Neural progenitor cell (in vitro differentiated cells): ENCODE results near the gene RGMA. TPM values are rescaled to one million over a fixed set of nuclear protein-coding genes. Genes with fewer than 3 reads are reported as not detected.

ENCODE experiments used
- DNase-seq: peaks from one replicate; pipeline ENCODE4 v3.0.0-alpha.2; 2016; ENCODE audit warnings: low spot score
- H2AFZ ChIP-seq: fragments of 200-600 bp; sonication (generic); replicated peaks from 2 replicates; pipeline ENCODE4 v1.6.1; 2016; ENCODE audit warnings: antibody characterized with exemption
- H3F3A ChIP-seq: fragments of 200-600 bp; sonication (generic); 2 replicates; pipeline ENCODE4 v1.6.1; 2016; ENCODE audit warnings: antibody characterized with exemption, low read depth
- H3K27ac ChIP-seq: fragments of 200-600 bp; sonication (generic); 2 replicates; pipeline ENCODE4 v1.5.1; 2016; ENCODE audit warnings: mild to moderate bottlenecking
- H3K27me3 ChIP-seq: fragments of 200-600 bp; sonication (generic); 2 replicates; pipeline ENCODE4 v1.6.1; 2016; ENCODE audit warnings: mild to moderate bottlenecking, moderate library complexity
- H3K36me3 ChIP-seq: fragments of 200-600 bp; sonication (generic); 2 replicates; pipeline ENCODE4 v1.5.1; 2016
- H3K4me1 ChIP-seq: fragments of 200-600 bp; sonication (generic); 2 replicates; pipeline ENCODE4 v1.6.1; 2016; ENCODE audit warnings: mixed run types
- H3K4me2 ChIP-seq: fragments of 200-600 bp; sonication (generic); 2 replicates; pipeline ENCODE4 v1.6.1; 2016
- H3K4me3 ChIP-seq: fragments of 200-600 bp; sonication (generic); 2 replicates; pipeline ENCODE4 v1.5.1; 2016
- H3K79me2 ChIP-seq: fragments of 200-600 bp; sonication (generic); 2 replicates; pipeline ENCODE4 v1.6.1; 2016; ENCODE audit warnings: low read depth
- H3K9ac ChIP-seq: fragments of 200-600 bp; sonication (generic); 2 replicates; pipeline ENCODE4 v1.6.1; 2016
- H3K9me3 ChIP-seq: fragments of 200-600 bp; sonication (generic); 2 replicates; pipeline ENCODE4 v1.5.1; 2016; ENCODE audit warnings: low read depth
- H4K20me1 ChIP-seq: fragments of 200-600 bp; sonication (generic); 2 replicates; pipeline ENCODE4 v1.6.1; 2016; ENCODE audit warnings: low read depth
- H3K27ac Mint-ChIP-seq: 3 replicates; pipeline ENCODE4 v1.8.0; 2021; ENCODE audit warnings: mixed read lengths
- H3K27me3 Mint-ChIP-seq: 2 replicates; pipeline ENCODE4 v1.8.0; 2022; ENCODE audit warnings: low read depth, mild to moderate bottlenecking, inconsistent platforms, moderate library complexity, mixed read lengths; ENCODE audit not compliant: insufficient read depth
- H3K36me3 Mint-ChIP-seq: 3 replicates; pipeline ENCODE4 v1.8.0; 2021; ENCODE audit warnings: mixed read lengths
- H3K4me1 Mint-ChIP-seq: 3 replicates; pipeline ENCODE4 v1.8.0; 2021; ENCODE audit warnings: mixed read lengths
- H3K4me3 Mint-ChIP-seq: 3 replicates; pipeline ENCODE4 v1.8.0; 2021; ENCODE audit warnings: mild to moderate bottlenecking, moderate library complexity, mixed read lengths
- H3K9me3 Mint-ChIP-seq: 3 replicates; pipeline ENCODE4 v1.8.0; 2020; ENCODE audit warnings: mixed read lengths
- CTCF ChIP-seq: fragments of 200-600 bp; sonication (generic); IDR thresholded peaks from 2 replicates; pipeline ENCODE4 v1.5.1; 2017; ENCODE audit warnings: antibody characterized with exemption, mild to moderate bottlenecking
- EZH2 ChIP-seq: fragments of 200-600 bp; sonication (generic); IDR thresholded peaks from 2 replicates; pipeline ENCODE4 v1.6.1; 2017; ENCODE audit warnings: antibody characterized with exemption, mild to moderate bottlenecking, moderate library complexity
- EZH2phosphoT487 ChIP-seq: fragments of 200-600 bp; sonication (generic); IDR thresholded peaks from 2 replicates; pipeline ENCODE4 v1.6.1; 2017; ENCODE audit warnings: antibody characterized with exemption
- total RNA-seq: library from RNA; depleted of rRNA; stranded (reverse); fragments of >200 nt; gene quantifications from 2 replicates; pipeline ENCODE4 v1.2.3, GENCODE V29; 2015; ENCODE audit warnings: low replicate concordance

Gene RGMA
- total RNA-seq, 1 donor from 2014 or later = 41.4 TPM

DNA sequence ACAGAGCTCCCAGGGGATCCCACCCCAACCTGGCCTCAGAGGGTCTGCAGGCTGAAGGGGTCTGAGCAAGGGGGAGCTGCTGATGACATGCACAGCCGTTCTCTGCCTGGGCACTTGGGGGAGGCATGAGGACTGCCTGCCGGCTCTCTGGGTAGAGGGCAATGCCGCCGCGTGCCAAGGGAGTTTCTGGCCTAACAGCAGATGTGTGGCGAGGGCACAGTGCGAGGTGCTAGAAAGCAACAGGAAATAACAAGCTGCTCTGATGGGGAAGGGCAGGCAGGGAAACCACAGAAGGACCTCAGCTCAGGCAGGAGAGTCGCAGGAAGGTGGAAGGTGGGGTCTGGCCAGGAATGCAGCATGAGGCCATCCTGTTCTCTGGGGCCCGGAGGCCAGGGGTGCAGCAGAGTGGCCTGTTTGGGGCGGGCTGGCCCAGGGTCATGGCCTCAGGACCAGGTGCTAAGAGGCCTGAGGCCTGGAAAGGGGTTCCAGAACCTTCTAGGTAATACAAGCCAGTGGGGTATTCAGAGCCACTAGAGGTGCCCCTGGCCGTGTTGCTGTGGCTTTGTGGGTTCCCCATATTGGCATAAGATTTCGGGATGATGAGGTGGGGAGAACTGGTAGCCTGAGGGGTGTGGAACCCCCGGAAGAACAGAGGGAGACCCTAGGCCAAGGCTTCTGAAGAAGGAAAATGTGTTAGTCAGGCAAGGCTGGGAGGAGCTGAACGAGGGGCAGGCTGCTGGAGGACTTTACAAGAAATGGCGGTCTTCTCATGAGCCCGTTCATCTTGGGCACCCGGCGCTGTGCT, 41.2 kb downstream of the RGMA start:
- H2AFZ ChIP-seq = no peak overlapping the region
- no peak overlapping the region for H3K4me3 ChIP-seq
- H3K36me3 ChIP-seq = peaks cover 14% of the 10 kb centered on the region
- H3K4me1 ChIP-seq = no peaks in the 10 kb centered on the region
- H3K27ac Mint-ChIP-seq = no peak overlapping the region
- no peak overlapping the region for H3K9ac ChIP-seq
- no peak overlapping the region for H3K4me2 ChIP-seq
- peak overlapping the region; percentile 76 for H3K27ac ChIP-seq
- peaks cover 48% of the 10 kb centered on the region for H3K36me3 Mint-ChIP-seq
- no peaks in the 10 kb centered on the region for H3K9me3 ChIP-seq
- no peak overlapping the region for H3K4me3 Mint-ChIP-seq
- peaks cover 15% of the 10 kb centered on the region for H3K9me3 Mint-ChIP-seq
- peaks cover 99% of the 10 kb centered on the region for H4K20me1 ChIP-seq
- no peak for DNase-seq
- peaks cover 82% of the 10 kb centered on the region for H3F3A ChIP-seq
- peaks cover 9% of the 10 kb centered on the region for H3K27me3 Mint-ChIP-seq
- H3K79me2 ChIP-seq = peaks cover 70% of the 10 kb centered on the region
- peaks cover 4% of the 10 kb centered on the region for H3K4me1 Mint-ChIP-seq
- H3K27me3 ChIP-seq = no peaks in the 10 kb centered on the region
- no peak for TF ChIP-seq EZH2phosphoT487
- TF ChIP-seq CTCF = no peak
- TF ChIP-seq EZH2 = no peak

DNA sequence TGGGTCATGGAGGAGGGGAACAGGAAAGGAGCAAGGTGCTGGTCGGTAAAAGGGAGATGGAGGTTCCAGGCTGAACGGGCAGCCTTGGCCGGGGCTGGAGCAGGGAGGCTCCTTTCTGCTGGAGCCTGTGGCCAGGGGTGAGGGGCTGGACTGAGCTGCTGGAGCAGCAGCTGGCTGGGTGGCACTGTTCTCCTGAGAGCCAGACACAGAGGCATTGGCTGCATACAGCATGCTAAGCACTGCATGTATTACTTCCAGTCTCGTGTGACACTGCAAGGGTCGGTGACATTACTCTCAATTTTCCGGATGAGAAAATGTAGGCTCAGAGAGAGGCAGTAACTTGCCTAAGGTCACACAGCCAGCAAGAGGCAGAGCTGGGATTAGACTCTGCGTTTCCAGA, 42.3 kb downstream of the RGMA start:
- Histone ChIP-seq H3K79me2 (peaks cover 59% of the 10 kb centered on the region), H3F3A (peaks cover 89% of the 10 kb centered on the region), H3K27ac (peak overlapping the region; percentile 53), H3K4me2 (no peak overlapping the region), H2AFZ (no peak overlapping the region), H3K36me3 (peaks cover 14% of the 10 kb centered on the region), H3K9ac (no peak overlapping the region), H3K27me3 (no peaks in the 10 kb centered on the region), H3K9me3 (no peaks in the 10 kb centered on the region), H3K4me1 (no peaks in the 10 kb centered on the region), H4K20me1 (peaks cover 99% of the 10 kb centered on the region), H3K4me3 (no peak overlapping the region)
- no peak for TF ChIP-seq EZH2
- no peak for TF ChIP-seq CTCF
- TF ChIP-seq EZH2phosphoT487 = no peak
- Mint-ChIP-seq H3K27me3 (peaks cover 11% of the 10 kb centered on the region), H3K4me3 (no peak overlapping the region), H3K36me3 (peaks cover 46% of the 10 kb centered on the region), H3K9me3 (peaks cover 15% of the 10 kb centered on the region), H3K27ac (no peak overlapping the region), H3K4me1 (peaks cover 4% of the 10 kb centered on the region)
- no peak for DNase-seq

DNA sequence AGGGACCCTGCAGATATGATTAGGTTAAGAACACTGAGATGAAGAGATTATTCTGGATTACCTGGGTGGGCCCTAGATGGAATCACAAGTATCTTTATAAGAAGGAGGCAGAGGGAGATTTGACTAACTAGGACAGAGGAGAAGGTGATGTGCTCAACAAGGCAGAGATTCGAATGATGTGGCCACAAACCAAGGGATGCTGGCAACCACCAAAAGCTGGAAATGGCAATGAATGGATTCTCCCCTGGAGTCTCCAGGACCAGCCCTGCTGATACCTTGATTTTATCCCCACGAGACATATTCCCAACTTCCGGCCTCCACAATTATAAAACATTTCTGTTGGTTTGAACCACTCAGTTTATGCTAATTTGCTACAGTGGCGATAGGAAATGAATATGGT, 42.9 kb downstream of the RGMA start:
- TF ChIP-seq EZH2 (no peak), CTCF (no peak), EZH2phosphoT487 (no peak)
- Histone ChIP-seq H3F3A (peaks cover 94% of the 10 kb centered on the region), H2AFZ (no peak overlapping the region), H3K79me2 (peaks cover 53% of the 10 kb centered on the region), H3K9ac (no peak overlapping the region), H3K4me1 (no peaks in the 10 kb centered on the region), H4K20me1 (peaks cover 99% of the 10 kb centered on the region), H3K27ac (peak overlapping the region; percentile 53), H3K4me2 (no peak overlapping the region), H3K27me3 (no peaks in the 10 kb centered on the region), H3K36me3 (peaks cover 14% of the 10 kb centered on the region), H3K4me3 (no peak overlapping the region), H3K9me3 (no peaks in the 10 kb centered on the region)
- peaks cover 11% of the 10 kb centered on the region for H3K27me3 Mint-ChIP-seq
- peaks cover 5% of the 10 kb centered on the region for H3K4me1 Mint-ChIP-seq
- DNase-seq = no peak
- H3K27ac Mint-ChIP-seq = no peak overlapping the region
- no peak overlapping the region for H3K4me3 Mint-ChIP-seq
- H3K9me3 Mint-ChIP-seq = peaks cover 15% of the 10 kb centered on the region
- H3K36me3 Mint-ChIP-seq = peaks cover 46% of the 10 kb centered on the region
